DOHH2 (cell line): Measurements from ENCODE around the gene DACT2.

ENCODE experiments used
- EZH2phosphoT487 ChIP-seq: fragments of 200-600 bp; sonication (generic); IDR thresholded peaks from 2 replicates; pipeline ENCODE4 v1.6.1; 2017; ENCODE audit warnings: borderline replicate concordance, mild to moderate bottlenecking, antibody characterized with exemption, low read length, moderate library complexity, mixed read lengths
- TF ChIP-seq, protein P1 (sequence below): fragments of 200-600 bp; sonication (generic); IDR thresholded peaks from one replicate; pipeline ENCODE4 v1.5.1; 2014; ENCODE audit warnings: antibody characterized with exemption, mild to moderate bottlenecking, low read depth, low read length; ENCODE audit not compliant: poor library complexity, severe bottlenecking

DNA sequence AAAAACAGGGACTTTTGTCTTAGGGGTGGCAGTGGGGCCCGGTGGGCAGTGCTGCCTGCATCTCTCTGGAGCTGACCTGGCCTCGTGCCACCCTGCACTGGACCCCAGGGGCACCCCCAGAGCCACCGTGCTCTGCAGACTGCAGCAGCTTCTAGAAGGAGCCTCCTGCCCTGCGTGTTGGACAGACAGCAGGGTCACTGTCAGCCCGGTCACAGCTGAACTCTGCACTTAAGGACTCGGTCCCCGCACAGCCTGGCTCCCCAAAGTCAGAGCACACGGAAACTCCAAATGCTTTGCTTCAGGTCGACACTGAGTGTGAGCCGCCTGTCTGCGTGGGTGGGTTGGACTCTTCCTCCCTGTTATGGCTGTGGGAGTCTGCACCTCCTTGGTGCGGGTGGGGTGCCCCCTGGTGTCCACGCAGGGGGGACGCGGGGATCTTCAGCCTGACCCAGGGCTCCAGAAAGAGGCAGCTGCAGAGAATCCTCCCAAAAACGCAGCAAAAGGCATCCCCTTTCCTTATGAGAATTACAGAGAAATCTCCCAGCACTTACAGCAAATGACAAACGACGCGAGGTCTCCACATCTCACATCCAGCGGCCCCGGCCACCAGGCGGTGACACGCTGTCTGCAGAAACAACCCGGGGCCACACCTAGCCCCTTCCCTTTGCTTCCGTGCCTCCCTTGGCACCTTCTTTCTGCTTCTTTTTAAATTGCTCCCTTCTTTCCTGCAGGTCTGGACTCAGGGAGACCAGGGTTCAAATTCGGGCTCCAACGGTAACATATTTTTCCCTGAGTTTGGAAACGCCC, 36.3 kb upstream of the DACT2 start:
- TF ChIP-seq, protein P1, sequence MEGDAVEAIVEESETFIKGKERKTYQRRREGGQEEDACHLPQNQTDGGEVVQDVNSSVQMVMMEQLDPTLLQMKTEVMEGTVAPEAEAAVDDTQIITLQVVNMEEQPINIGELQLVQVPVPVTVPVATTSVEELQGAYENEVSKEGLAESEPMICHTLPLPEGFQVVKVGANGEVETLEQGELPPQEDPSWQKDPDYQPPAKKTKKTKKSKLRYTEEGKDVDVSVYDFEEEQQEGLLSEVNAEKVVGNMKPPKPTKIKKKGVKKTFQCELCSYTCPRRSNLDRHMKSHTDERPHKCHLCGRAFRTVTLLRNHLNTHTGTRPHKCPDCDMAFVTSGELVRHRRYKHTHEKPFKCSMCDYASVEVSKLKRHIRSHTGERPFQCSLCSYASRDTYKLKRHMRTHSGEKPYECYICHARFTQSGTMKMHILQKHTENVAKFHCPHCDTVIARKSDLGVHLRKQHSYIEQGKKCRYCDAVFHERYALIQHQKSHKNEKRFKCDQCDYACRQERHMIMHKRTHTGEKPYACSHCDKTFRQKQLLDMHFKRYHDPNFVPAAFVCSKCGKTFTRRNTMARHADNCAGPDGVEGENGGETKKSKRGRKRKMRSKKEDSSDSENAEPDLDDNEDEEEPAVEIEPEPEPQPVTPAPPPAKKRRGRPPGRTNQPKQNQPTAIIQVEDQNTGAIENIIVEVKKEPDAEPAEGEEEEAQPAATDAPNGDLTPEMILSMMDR = peak; percentile 45
- TF ChIP-seq EZH2phosphoT487 = no peak
